ENCODE measurements around the gene CASS4. TPM values are rescaled to one million over a fixed set of nuclear protein-coding genes. Genes with fewer than 3 reads are reported as not detected.

Gene CASS4
- total and polyA plus RNA-seq, 2 donors (not counting 3 experiments of a cell fraction or from before 2014, with no cell fraction given), result not detected

- no peak overlapping the region for H2AFZ ChIP-seq (ENCODE audit: low read depth, low read length)
- no peak for DNase-seq (ENCODE audit: low read depth, low spot score)
- no peak for FAIRE-seq
- peaks cover 2% of the 10 kb centered on the region for H3K79me2 ChIP-seq (ENCODE audit: control insufficient read depth, insufficient read depth, low read length)
- dilution Hi-C loops (cut with MboI; ENCODE audit: extremely low pct_ligation_motif_present, low sequenced_read_pairs) (no loop called here), intact Hi-C loops (cut with micrococcal nuclease) (no loop called here)
- no peaks in the 10 kb centered on the region for H3K27me3 ChIP-seq (ENCODE audit: control insufficient read depth in 2 of 2, insufficient read depth in 2 of 2, low read length in 2 of 2)
- H3K9me1 ChIP-seq (replicated peaks; ENCODE audit: control insufficient read depth, extremely low read depth, insufficient read depth, low read length), result no peaks in the 10 kb centered on the region
- no peaks in the 10 kb centered on the region for H4K20me1 ChIP-seq (replicated peaks; ENCODE audit: control insufficient read depth, extremely low read depth, insufficient read depth, low read length)
- TF ChIP-seq POLR2A (IDR thresholded peaks at IDR 0.05; ENCODE audit: low read depth, low read length) (no peak), EZH2 (IDR thresholded peaks at IDR 0.05; ENCODE audit: borderline replicate concordance, low read depth, low read length, severe bottlenecking) (no peak), GATA2 (IDR thresholded peaks at IDR 0.05; ENCODE audit: insufficient read depth, insufficient read length, low read depth, low read length) (no peak), POLR2AphosphoS5 (IDR thresholded peaks at IDR 0.05; ENCODE audit: insufficient read depth, low read depth, low read length) (no peak), MAX (IDR thresholded peaks at IDR 0.05; ENCODE audit: insufficient read depth, insufficient read length) (no peak), FOS (IDR thresholded peaks at IDR 0.05; ENCODE audit: borderline replicate concordance, insufficient read depth, low read length) (no peak), CTCF (IDR thresholded peaks at IDR 0.05; ENCODE audit: extremely low read depth in 1 of 2, insufficient read depth in 1 of 2, low read depth in 1 of 2, low read length in 2 of 2) (no peak), MYC (IDR thresholded peaks at IDR 0.05; ENCODE audit: low read depth, low read length) (no peak), JUN (IDR thresholded peaks at IDR 0.05; ENCODE audit: borderline replicate concordance, insufficient read depth, insufficient read length, low read depth) (no peak)
- H3K36me3 ChIP-seq (ENCODE audit: control insufficient read depth in 2 of 2, extremely low read depth in 1 of 2, insufficient read depth in 2 of 2, low read length in 2 of 2), result peaks cover 6 to 18% of the 10 kb centered on the region in 2 experiments
- H3K4me2 ChIP-seq (ENCODE audit: insufficient read depth, low read length), result no peak overlapping the region
- POLR2A ChIA-PET, result no interaction called here
- H3K9me3 ChIP-seq (replicated peaks; ENCODE audit: control insufficient read depth, insufficient read depth, low read length), result no peaks in the 10 kb centered on the region
- H3K9ac ChIP-seq (replicated peaks; ENCODE audit: extremely low read depth, insufficient read depth, low read length), result no peak overlapping the region
- H3K4me3 ChIP-seq (replicated peaks in 1 of 3; ENCODE audit: insufficient read depth in 1 of 3, low read depth in 1 of 3, low read length in 3 of 3), result no peak overlapping the region
- CTCF ChIA-PET, result no interaction called here
- H3K27ac ChIP-seq (ENCODE audit: insufficient read depth, low read depth, low read length), result no peak overlapping the region
- no TSS peak for BruUV-seq (replicated peaks)
- H3K4me1 ChIP-seq (ENCODE audit: control insufficient read depth, extremely low read depth, insufficient read depth, low read length), result no peaks in the 10 kb centered on the region
These were observed 76.5 kb downstream of the CASS4 start for GRCh38 chr20:56488566-56488965.
